Brain pericyte (primary cell): ENCODE measurements around the gene SMYD3.
"Not testable (repeated sequence)": the region's sequence is repeated elsewhere in the genome, so short reads cannot be mapped to it uniquely, and the experiment has no call there.

Source experiments
- DNase-seq: peaks from one replicate; pipeline ENCODE4 v3.0.0-alpha.2; 2012; ENCODE audit warnings: low read depth, low spot score

SMYD3 gene

GRCh38 chr1:245840971-245841370 lies 666.1 kb downstream of the SMYD3 start:
- no peak for DNase-seq

- DNase-seq = no peak
Observed at GRCh38 chr1:245837718-245838117, 669.4 kb downstream of the SMYD3 start.

DNA sequence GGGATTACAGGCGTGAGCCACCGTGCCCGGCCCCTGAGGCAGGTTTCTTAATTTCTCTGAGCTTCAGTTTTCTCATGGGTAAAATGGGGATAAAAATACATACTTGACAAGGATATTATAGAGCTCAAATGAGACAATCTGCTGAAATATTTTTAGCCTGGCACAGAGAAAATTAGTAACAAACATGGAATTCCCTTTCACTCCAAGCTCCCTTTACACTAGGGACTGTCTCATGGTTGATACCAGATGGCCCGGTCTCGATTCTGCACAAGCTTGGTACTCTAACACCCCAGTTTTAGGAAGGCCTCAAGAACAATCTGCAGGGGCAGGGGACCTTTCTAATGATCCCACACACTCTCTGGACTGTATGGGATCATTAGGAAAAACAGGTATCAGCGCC lies 671.7 kb downstream of the SMYD3 start:
- DNase-seq = no peak

DNA sequence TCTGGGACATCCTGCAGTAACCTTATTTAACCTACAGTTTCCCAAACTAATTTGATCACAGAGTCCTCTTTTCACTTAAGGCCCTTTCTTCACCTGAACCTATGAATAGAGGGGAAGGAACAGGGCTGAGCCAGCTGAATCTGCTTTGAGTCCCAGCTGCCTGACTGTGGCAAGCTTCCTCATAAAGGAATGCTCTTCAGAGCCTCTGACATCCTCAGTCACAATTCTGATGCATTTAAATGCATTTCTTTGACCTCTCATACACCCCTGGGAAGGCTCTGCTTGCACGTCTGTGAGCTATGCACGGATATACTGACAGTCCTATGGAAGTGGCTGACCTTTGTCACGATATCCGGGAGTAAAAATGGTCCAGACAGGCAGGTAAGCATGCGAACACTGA lies 673.1 kb downstream of the SMYD3 start:
- DNase-seq = no peak

DNA sequence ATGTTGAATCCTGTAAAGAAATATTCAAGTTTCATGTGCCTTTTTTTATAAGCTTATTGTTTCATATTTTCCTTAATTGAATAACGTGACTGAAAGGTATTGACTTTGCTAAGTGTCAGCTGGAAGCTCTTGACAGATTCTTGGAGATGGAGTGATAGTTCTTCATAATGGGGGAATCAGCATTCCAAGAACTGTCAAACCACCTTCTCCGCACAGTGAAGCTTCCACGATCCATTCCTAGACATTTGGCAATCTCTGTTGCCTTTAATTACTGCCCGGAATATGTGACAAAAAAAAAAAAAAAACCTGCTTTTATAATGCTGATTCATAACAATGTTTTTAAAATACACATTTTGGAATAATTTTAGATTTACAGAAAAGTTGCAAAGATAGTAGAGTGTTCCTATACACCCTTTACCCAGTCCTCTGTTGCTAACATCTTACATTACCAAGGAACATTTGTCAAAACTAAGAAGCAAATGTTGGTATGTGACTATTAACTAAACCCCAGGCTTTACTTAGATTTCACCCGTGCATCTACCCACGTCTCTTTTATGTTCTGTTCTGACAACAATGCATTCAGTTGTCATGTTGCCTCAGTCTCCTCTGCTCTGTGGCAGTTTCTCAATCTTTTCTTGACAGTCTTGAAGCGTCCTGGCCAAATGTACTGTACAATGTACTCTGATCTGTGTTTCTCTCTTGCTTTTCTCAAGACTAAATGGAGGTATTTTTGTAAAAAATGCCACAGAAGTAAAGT lies 674.1 kb downstream of the SMYD3 start:
- DNase-seq = no peak

GRCh38 chr1:245831518-245831917 lies 675.6 kb downstream of the SMYD3 start:
- DNase-seq = no peak

DNA sequence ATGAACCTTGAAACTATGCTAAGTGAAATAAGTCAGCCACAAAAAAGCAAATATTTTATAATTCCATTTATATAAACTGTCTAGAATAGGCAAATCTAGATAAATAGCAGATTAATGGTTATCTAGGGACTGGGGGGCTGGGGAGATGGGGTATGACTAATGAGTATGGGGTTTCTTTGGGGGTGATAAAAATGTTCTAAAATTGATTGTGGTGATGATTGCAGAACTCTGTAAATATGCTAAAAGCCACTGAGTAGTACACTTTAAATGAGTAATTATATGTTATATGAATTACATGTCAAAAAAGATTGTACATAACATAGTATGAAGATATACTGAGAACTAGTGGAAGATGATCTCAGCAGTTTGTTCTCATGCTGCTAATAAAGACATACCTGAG lies 677.3 kb downstream of the SMYD3 start:
- no peak for DNase-seq

DNA sequence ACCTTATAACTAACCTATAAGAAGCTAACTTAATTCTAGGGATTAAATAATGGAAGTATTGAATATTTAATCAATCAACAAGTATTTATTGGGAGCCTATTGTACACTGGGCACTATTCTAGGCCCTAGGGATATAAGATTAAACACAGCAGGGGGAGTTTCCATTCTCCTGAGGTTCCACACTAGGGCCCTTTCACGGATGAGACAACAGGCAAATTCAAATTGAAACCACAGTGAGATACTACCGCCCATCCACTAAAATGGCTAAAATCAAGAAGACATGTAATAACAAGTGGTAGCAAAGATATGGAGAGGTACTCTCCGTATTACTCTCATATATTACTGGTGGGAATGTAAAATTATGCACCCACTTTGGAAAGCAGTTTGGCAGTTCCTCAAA lies 677.9 kb downstream of the SMYD3 start:
- no peak for DNase-seq

- no peak for DNase-seq
Observed at GRCh38 chr1:245827301-245827700, 679.8 kb downstream of the SMYD3 start.

DNA sequence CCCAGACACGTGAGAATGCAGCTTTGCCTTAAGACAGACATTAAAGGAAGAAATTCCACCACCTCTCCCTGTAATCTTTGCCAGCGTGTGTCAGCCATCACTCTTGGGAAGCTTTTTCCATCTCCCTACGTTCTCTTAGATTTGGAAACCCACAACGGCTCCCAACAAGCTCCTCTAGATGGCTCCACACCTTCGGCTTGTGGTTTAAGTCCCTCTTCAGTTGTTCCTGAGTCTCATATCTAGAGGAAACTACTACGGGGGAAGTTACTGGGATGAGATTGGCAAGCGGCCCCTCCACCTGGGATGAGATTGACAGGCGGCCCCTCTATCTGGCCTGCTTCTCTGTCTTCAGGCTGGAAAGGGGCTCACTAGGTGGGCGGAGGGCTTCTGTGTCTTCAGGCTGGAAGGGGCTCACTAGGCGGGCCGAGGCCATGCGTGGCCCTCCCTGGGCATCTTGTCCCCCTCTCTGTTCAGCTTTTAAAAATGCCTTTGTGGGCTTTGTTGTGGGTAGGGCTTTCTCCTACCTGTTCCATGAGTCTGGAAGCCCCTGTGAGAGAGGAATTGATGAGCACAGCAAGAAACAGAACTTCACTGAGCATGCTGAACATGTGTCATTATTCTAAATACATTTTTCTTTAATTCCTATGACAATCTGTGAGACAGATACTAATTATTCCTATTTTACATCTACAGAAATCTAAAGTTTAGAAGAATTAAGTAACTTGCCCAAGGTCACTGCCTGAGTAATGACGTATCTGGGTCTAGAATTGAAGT lies 681.8 kb downstream of the SMYD3 start:
- DNase-seq = no peak

GRCh38 chr1:245823408-245824147 lies 683.5 kb downstream of the SMYD3 start:
- no peak for DNase-seq

GRCh38 chr1:245822996-245823395 lies 684.1 kb downstream of the SMYD3 start:
- DNase-seq = no peak

DNA sequence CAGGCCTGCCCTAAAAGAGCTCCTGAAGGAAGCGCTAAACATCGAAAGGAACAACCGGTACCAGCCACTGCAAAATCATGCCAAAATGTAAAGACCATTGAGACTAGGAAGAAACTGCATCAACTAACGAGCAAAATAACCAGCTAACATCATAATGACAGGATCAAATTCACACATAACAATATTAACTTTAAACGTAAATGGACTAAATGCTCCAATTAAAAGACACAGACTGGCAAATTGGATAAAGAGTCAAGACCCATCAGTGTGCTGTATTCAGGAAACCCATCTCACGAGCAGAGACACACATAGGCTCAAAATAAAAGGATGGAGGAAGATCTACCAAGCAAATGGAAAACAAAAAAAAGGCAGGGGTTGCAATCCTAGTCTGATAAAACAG lies 688.7 kb downstream of the SMYD3 start:
- DNase-seq = not testable (repeated sequence)

DNA sequence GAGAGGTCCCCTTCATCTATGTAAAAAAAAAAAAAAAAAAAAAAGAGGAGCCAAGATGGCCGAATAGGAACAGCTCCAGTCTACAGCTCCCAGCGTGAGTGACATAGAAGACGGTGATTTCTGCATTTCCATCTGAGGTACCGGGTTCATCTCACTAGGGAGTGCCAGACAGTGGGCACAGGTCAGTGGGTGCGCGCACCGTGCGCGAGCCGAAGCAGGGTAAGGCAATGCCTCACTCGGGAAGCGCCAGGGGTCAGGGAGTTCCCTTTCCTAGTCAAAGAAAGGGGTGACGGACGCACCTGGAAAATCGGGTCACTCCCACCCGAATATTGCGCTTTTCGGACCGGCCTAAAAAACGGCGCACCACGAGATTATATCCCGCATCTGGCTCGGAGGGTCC lies 690.6 kb downstream of the SMYD3 start:
- not testable (repeated sequence) for DNase-seq

DNA sequence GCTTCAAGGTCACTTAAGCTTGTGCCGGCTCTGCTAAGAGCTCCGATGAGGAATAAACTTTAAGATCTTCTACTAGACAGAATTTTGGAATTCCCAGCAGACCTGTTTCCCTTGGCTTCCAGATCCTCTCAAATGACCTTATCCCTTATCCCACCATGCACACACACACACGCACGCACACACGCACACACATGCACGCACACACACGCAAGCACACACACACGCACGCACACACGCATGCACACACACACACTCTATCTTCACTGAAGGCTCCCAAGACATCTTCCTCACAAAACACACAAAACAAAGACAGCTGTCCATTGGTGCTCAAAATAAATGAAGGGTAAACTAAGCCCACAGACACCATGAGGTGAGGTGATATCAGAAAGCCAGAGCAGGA lies 692.4 kb downstream of the SMYD3 start:
- DNase-seq = no peak

DNA sequence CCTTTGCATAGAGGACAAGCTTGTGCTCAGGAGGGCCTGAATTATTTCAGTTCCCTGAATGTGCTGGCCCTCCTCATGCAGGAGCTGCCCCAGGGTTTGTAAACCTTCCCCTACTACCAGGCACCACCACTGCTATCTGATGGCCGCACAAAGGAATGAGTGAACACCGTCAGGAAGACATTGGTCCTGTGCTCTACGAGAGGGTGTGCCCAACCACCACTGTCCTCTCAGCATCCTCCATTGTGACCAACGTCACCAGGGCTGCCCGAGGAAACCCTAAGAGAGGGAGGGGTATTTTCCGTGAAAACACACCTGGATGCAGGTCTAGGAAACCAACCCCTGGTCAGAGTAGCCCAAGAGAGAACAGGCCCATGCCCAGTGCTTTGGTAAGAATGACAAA lies 694.8 kb downstream of the SMYD3 start:
- DNase-seq = no peak

- DNase-seq = no peak
Observed at GRCh38 chr1:245810789-245811337, 696.2 kb downstream of the SMYD3 start.

DNA sequence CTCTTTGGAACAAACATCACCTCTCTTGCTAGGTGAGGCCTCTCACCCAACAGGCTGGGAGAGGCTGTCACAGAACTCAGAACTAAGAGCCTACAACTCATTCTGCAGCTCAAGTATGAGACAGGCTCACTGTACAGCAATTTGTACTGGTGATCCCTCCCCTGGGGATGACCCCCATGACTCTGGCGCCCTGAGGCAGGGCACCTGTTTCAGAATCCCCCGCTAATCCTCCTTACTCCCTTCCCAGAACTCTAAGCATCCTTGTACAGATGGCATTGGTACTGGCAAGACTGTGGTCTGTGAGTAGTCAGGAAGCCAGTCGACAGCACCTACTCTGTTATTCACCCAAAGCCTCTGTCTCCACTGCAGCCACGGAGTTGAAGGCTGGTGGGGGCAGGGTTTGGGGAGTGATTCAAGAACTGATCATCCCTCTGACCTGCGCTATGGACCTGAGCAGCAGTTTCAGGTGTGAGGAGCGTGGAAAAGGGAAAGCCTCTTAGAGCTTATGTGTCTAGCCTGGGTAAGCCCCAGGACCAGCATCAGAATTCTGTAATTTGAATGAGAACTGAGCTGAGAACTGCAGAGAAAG lies 696.8 kb downstream of the SMYD3 start:
- DNase-seq = no peak

DNA sequence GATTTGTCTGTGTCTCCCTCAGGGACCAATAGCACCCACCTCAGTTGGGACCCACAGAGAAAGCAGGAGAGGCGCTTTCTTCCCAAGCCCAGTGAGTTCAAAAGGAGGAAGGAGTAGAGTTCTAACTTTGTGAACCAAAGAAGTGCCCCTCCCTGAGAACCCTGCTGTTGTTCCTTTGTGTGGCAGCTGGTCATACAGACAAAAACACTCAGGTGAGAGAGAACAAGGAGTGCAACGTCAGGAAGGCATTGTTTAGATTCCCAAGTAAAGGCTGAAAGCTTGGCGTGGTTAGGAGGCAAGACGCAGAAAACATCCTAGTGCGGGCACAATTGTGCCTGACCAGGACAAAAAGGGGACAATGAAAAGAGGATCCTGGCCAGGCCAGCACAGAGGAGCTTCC lies 697.7 kb downstream of the SMYD3 start:
- no peak for DNase-seq

- DNase-seq = no peak
Observed at GRCh38 chr1:245807954-245808719, 698.9 kb downstream of the SMYD3 start.

DNA sequence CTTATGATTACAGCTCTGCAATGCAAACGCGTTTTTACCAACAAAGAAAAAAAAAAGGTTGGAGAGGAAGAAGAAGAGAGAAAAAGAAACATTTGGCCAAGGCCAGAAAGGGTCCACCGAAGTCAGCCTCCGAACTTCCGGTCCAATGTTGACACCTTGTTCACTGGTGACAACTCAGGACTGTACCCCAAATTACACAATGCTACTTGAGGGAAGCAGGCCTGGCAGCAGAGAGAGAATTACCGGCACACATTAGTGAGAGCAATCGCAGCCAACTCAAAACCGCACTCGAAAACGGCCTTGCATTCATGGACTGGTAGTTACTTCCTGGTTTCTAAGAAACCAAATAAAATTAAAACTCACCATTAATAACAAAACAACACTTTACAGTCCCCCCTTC lies 699.8 kb downstream of the SMYD3 start:
- no peak for DNase-seq
